GM21576 (cell line): ENCODE data around the gene SOS2.
A peak's percentile ranks its signal among the peaks of the same experiment; 100 is the strongest.

Experiments used
- ATAC-seq: cut with Tn5 transposase; IDR thresholded peaks from one replicate; pipeline ENCODE4 v1.9.1; 2021; ENCODE audit warnings: mild to moderate bottlenecking, moderate library complexity; ENCODE audit not compliant: unreplicated experiment

SOS2 gene

DNA sequence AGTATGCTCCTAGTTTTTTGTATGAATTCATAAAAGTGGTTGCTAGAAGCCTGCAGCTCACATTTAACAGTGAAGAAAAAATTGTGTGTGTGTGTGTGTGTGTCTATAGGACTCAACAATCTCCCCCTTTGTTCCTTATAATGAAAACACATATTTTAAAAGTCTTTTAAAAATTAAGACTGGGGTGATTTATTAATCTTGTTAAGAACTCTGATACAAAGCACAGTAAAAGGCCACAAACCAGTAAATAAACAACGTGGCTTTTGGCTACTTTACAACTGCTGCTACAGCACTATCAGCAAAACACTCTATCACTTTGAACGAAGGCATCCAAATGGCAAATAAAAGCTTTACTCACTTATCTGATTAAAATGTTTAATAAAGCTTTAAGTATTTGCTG is 114.4 kb downstream of the SOS2 start:
- no peak for ATAC-seq

GRCh38 chr14:50116181-50116956 is 115.0 kb downstream of the SOS2 start, which contains the start of gene VCPKMT:
TSS of gene VCPKMT (minus strand) at chr14:50116572. CDS start at chr14:50116552, 20 bp downstream.
- peak; percentile 93 for ATAC-seq

- no peak for ATAC-seq
Measured at GRCh38 chr14:50113381-50114035, 117.9 kb downstream of the SOS2 start.

DNA sequence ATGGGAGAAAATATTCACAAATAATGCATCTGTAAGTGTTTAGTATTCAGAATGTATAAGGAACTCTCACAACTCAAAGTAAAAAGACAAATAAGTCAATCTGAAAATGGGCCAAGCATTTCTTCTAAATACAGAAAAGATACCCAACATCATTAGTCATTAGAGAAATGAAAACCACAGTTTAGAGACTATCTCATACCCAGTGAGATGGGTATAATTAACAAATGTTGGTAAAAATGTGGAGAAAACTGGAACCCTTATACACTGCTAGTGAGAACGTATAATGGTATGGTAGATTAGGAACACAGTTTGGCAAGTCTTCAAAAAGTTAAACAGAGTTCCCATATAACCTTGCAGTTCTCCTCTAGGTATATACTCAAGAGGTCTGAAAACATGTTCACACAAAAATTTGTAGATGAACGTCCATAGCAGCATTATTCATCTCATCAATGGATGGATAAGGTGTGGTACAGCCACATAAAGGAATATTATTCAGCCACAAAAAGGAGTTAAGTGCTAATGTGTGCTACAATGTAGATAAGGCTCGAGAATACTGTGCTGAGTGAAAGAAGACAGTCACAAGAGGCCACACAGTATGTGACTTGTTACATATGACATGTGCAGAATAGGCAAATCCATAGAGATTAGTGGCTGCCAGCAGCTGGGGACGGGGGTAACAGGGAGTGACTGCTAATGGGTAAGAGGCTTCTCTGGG is 120.9 kb downstream of the SOS2 start:
- ATAC-seq, result no peak

DNA sequence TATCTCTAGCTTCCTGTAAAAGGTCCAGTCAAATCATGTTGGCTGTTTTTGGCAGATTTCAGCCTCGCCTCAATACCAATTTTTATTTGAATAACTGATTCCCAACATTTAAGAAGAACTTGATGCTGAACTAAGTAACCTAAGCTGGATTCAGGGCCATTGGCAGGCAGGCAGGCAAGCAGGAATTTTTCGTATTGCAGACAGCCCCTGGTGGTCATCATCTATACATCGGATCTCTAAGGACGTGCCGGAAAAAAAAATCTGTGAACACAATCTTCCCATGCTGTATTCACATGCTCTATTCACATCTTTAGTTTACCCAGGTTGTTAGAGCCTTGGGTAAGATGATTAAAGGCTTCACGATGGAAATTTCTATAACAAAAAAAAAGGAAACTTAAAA is 122.0 kb downstream of the SOS2 start:
- ATAC-seq, result no peak

DNA sequence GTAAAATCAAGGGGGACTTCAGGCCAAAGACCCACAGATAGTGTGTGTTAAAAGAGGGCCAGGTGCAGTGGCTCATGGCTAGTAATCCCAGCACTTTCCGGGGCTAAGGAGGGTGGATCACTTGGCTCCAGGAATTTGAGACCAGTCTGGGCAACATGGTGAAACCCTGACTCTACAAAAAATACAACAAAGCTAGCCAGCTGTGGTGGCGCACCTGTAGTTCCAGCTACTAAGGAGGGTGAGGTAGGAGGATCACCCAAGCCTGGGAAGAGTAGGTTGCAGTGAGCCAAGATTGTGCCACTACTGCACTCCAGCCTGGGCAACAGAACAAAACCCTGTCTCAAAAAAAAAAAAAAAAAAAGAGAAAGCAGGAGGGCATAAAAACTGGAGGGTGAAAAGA is 123.5 kb downstream of the SOS2 start:
- no peak for ATAC-seq

- ATAC-seq, result no peak
Measured at GRCh38 chr14:50106178-50106577, 125.2 kb downstream of the SOS2 start.

DNA sequence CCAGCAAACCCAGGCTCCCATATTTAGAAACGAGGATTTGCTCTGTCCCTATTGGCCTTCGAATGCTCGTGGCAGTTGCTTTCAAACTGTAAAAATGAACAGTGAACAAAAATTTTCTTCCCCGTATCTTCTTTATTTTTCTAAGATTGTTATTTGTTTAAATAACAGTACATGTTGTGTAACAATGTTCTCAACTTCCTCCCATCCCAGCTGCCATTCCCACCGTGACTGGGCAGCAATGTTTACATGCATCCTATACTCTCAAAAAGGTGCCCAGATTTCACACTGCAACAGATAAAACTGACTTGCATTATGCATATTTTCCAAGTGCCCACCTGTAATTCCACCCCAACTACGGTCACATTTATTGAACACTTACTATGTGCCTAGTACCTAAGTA is 127.8 kb downstream of the SOS2 start:
- no peak for ATAC-seq

- ATAC-seq, result no peak
Measured at GRCh38 chr14:50101417-50101816, 130.0 kb downstream of the SOS2 start.

DNA sequence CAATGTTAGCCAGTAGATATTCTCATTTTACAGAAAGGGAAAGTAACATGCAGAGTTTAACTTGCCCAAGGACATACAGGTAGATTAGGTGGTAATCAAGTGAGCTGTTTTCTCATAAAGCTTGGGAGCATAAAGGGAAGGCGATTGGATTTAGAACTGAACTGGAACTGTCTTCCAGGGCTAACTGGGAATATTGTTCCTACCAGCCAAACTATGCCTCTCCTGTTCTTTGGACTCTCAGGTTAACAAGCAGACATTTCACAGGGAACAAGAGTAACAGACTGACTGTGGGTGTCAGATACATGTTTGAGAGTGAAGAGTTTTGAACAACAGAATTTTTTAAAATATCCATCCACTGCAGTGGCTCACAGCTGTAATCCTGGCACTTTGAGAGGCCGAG is 130.6 kb downstream of the SOS2 start:
- ATAC-seq, result no peak

DNA sequence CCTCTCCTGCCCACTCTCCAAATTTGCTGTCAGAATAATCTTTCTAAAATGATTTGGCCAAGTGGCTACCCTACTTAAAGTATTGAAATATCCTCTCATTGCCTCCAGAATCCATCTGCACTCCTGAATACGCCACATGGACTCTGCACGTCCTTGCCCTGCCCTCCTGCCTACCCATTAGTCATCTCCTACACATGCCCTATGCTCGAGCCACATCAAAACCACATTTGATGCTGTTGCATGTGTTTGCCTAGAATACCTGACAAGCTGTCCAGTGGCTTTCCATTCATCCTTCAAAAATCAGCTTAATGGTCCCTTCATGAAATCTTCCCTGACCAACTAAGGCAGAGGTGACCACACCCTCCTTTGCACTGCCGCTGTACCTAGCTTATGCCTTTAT is 132.0 kb downstream of the SOS2 start:
- ATAC-seq, result no peak

GRCh38 chr14:50095895-50096294 is 135.5 kb downstream of the SOS2 start:
- no peak for ATAC-seq

- no peak for ATAC-seq
Measured at GRCh38 chr14:50094056-50094755, 137.2 kb downstream of the SOS2 start.

- ATAC-seq, result no peak
Measured at GRCh38 chr14:50093496-50093895, 137.9 kb downstream of the SOS2 start.

GRCh38 chr14:50092006-50092555 is 139.3 kb downstream of the SOS2 start:
- ATAC-seq, result no peak

DNA sequence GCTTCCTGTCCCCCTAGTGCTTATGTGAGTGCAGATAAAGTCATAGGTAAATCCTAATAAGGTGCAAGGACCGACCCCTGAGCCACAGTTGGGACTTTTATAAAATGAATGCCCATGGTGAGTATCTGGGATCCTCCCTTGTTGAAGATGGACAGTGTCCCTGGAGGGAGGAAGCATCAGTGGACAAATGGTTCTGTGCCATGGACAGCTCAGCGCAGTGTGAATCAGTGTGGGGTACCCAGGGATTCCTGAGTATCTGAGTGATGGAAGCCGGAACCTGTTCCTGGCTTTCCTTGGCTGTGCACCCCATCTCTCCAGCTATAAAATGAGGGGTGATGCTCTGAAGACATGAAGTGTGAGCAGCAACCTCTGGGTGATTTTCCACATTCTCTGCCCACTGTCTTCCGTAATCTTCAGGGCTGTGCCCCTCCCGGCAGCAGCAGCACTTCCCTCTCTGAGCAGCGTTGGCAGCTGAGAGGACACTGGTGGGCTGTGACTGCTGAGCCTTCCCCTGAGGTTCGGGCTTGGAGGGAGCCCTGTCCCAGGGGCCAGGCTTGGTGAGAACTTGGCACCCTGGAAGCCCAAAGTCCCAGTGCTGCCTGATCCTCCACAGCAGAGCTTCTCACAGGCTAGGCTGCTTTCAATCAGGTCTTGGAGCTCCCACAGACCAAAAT is 140.0 kb downstream of the SOS2 start:
- no peak for ATAC-seq

DNA sequence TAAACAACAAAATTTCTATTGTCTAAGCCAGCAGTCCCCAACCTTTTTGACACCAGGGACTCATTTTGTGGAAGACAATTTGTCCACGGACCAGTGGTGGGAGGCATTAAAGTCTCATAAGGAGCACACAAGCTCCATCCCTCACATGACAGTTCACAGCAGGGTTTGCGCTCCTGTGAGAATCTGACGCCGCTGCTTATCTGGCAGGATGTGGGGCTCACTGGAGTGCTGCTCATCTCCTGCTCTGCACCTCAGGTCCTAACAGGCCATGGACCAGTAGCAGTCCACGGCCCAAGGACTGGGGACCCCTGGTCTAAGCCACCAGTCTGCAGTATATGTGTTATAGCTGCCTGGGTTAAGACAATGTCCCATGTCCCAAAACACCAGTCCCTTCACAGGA is 142.2 kb downstream of the SOS2 start:
- no peak for ATAC-seq

GRCh38 chr14:50088731-50089130 is 142.6 kb downstream of the SOS2 start:
- ATAC-seq, result no peak

DNA sequence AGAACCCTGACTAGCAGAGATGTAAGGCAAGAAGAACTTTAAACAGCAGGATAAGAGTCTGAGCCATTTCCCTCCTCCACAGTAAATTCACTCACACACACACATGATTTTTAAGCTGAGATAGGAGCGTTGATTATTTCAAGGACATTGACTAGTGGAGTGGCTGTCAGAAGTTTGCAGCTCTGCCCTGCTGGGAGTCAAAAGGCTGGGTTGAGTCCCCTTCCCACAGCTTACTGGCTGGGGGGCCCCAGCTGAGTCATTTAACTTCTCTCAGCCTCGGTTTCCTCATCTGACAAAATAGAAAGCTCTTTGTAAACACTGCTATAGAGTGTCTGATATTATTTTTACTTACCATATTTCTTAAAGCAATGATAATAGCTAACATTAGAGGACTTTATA is 143.3 kb downstream of the SOS2 start:
- no peak for ATAC-seq

DNA sequence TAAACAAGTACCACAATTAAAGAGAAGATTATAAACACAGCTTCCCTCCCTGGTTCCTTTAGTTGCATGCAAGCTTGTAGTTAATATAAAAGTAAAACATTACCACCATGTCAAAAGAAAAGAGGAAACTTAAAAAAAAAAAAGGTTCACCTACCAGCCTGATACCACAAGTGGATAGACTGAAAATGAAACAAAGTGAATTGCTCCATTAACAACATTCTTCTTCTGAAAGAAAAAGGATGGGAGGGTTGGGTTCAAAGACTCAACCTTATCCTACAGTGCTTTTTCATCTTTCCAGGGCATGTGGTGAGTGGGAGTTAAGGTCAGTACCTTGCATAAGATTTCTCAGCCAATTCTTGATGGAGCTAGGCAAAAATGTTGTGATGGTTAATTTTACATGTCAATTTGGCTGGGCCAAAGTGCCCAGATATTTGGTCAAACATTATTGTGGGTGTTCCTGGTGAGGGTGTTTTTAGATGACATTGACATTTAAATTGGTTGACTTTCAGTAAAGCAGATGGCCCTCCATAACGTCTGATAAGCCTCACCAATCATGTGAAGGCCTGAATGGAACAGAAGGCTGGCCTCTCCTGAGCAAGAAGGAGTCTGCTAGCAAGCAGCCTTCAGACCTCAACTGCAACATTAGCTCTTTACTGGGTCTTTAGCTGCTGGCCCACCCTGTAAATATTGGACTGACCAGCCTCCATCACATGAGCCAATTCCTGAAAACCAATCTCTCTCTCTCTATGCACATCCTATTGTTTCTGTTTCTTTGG is 143.8 kb downstream of the SOS2 start:
- no peak for ATAC-seq
